Measurements from ENCODE around the gene SLC17A7.

SLC17A7 gene

GRCh38 chr19:49437231-49437630 lies 4.1 kb downstream of the SLC17A7 start:
- peaks cover 3% of the 10 kb centered on the region in 2 experiments for H3K4me1 ChIP-seq (ENCODE audit: control insufficient read depth in 1 of 2, insufficient read depth in 2 of 2, low read length in 2 of 2)
- H4K12ac ChIP-seq (ENCODE audit: low read depth, low read length) = no peak overlapping the region
- H2BK5ac ChIP-seq (ENCODE audit: low read depth, low read length, poor library complexity) = no peak overlapping the region
- no peak overlapping the region for H3K4ac ChIP-seq (ENCODE audit: low read depth, low read length)
- H4K91ac ChIP-seq (ENCODE audit: low read depth, low read length) = no peak overlapping the region
- no peak overlapping the region for H3K14ac ChIP-seq (ENCODE audit: low read length)
- H3K36me3 ChIP-seq (ENCODE audit: control insufficient read depth in 1 of 2, insufficient read depth in 2 of 2, low read length in 2 of 2) = no peaks in the 10 kb centered on the region
- H3K9me3 ChIP-seq (ENCODE audit: insufficient read depth, low read depth, low read length) = peaks cover 20% of the 10 kb centered on the region
- WGBS (ENCODE audit: extremely low coverage, insufficient coverage, insufficient read length) = no CpG with 5 or more reads among the region's 8 CpGs
- no peak overlapping the region for H3K4me3 ChIP-seq (ENCODE audit: low read depth, low read length)
- no peak overlapping the region for H2BK12ac ChIP-seq (ENCODE audit: low read length)
- no peak overlapping the region for H4K8ac ChIP-seq (ENCODE audit: low read depth, low read length)
- no peak overlapping the region for H3K18ac ChIP-seq (ENCODE audit: low read length)
- H2BK120ac ChIP-seq (ENCODE audit: insufficient read depth, low read length, poor library complexity) = no peak overlapping the region
- H3K79me1 ChIP-seq (ENCODE audit: low read length) = no peaks in the 10 kb centered on the region
- no peak for DNase-seq
- H3K27me3 ChIP-seq (ENCODE audit: insufficient read depth, low read length) = peaks cover 54% of the 10 kb centered on the region
- H2AFZ ChIP-seq (ENCODE audit: insufficient read depth, low read length, poor library complexity) = no peak overlapping the region
- no peak overlapping the region for H3K4me2 ChIP-seq (ENCODE audit: low read length)
- H3K27ac ChIP-seq (ENCODE audit: low read depth, low read length) = no peak overlapping the region
- H3K79me2 ChIP-seq (ENCODE audit: control insufficient read depth, insufficient read depth, low read length, poor library complexity) = no peaks in the 10 kb centered on the region
- no peak overlapping the region for H3K23ac ChIP-seq (ENCODE audit: low read length)
- H2AK5ac ChIP-seq (ENCODE audit: low read length) = no peak overlapping the region
- no peak overlapping the region for H3K9ac ChIP-seq (ENCODE audit: low read length)

GRCh38 chr19:49436381-49437017 lies 4.8 kb downstream of the SLC17A7 start:
- H3K14ac ChIP-seq (ENCODE audit: low read length) = no peak overlapping the region
- no peak overlapping the region for H3K18ac ChIP-seq (ENCODE audit: low read length)
- no peak overlapping the region for H3K23ac ChIP-seq (ENCODE audit: low read length)
- H4K12ac ChIP-seq (ENCODE audit: low read depth, low read length) = no peak overlapping the region
- WGBS (ENCODE audit: extremely low coverage, insufficient coverage, insufficient read length) = no CpG with 5 or more reads among the region's 42 CpGs
- no peak overlapping the region for H4K91ac ChIP-seq (ENCODE audit: low read depth, low read length)
- H3K9me3 ChIP-seq (ENCODE audit: insufficient read depth, low read depth, low read length) = peaks cover 24% of the 10 kb centered on the region
- no peak overlapping the region for H2AFZ ChIP-seq (ENCODE audit: insufficient read depth, low read length, poor library complexity)
- no peaks in the 10 kb centered on the region for H3K36me3 ChIP-seq (ENCODE audit: control insufficient read depth in 1 of 2, insufficient read depth in 2 of 2, low read length in 2 of 2)
- DNase-seq = no peak
- no peak overlapping the region for H2AK5ac ChIP-seq (ENCODE audit: low read length)
- no peak overlapping the region for H3K4me2 ChIP-seq (ENCODE audit: low read length)
- H3K79me2 ChIP-seq (ENCODE audit: control insufficient read depth, insufficient read depth, low read length, poor library complexity) = no peaks in the 10 kb centered on the region
- H3K27me3 ChIP-seq (ENCODE audit: insufficient read depth, low read length) = peaks cover 49% of the 10 kb centered on the region
- no peak overlapping the region for H3K9ac ChIP-seq (ENCODE audit: low read length)
- H3K4me1 ChIP-seq (ENCODE audit: control insufficient read depth in 1 of 2, insufficient read depth in 2 of 2, low read length in 2 of 2) = peaks cover 3% of the 10 kb centered on the region in 2 experiments
- no peak overlapping the region for H3K4me3 ChIP-seq (ENCODE audit: low read depth, low read length)
- H2BK12ac ChIP-seq (ENCODE audit: low read length) = no peak overlapping the region
- H4K8ac ChIP-seq (ENCODE audit: low read depth, low read length) = no peak overlapping the region
- H3K79me1 ChIP-seq (ENCODE audit: low read length) = no peaks in the 10 kb centered on the region
- H2BK5ac ChIP-seq (ENCODE audit: low read depth, low read length, poor library complexity) = no peak overlapping the region
- H3K27ac ChIP-seq (ENCODE audit: low read depth, low read length) = no peak overlapping the region
- H2BK120ac ChIP-seq (ENCODE audit: insufficient read depth, low read length, poor library complexity) = no peak overlapping the region
- no peak overlapping the region for H3K4ac ChIP-seq (ENCODE audit: low read depth, low read length)

GRCh38 chr19:49435670-49436069 lies 5.7 kb downstream of the SLC17A7 start:
- WGBS (ENCODE audit: extremely low coverage, insufficient coverage, insufficient read length) = no CpG with 5 or more reads among the region's 10 CpGs
- H4K8ac ChIP-seq (ENCODE audit: low read depth, low read length) = no peak overlapping the region

GRCh38 chr19:49434907-49435583 lies 6.3 kb downstream of the SLC17A7 start:
- peaks cover 23% of the 10 kb centered on the region for H3K9me3 ChIP-seq (ENCODE audit: insufficient read depth, low read depth, low read length)
- H4K8ac ChIP-seq (ENCODE audit: low read depth, low read length) = no peak overlapping the region
- H3K27ac ChIP-seq (ENCODE audit: low read depth, low read length) = no peak overlapping the region
- peaks cover 34% of the 10 kb centered on the region for H3K27me3 ChIP-seq (ENCODE audit: insufficient read depth, low read length)
- no peak overlapping the region for H2BK120ac ChIP-seq (ENCODE audit: insufficient read depth, low read length, poor library complexity)
- no peak overlapping the region for H2BK12ac ChIP-seq (ENCODE audit: low read length)
- no peaks in the 10 kb centered on the region for H3K79me1 ChIP-seq (ENCODE audit: low read length)
- H4K91ac ChIP-seq (ENCODE audit: low read depth, low read length) = no peak overlapping the region
- H2AK5ac ChIP-seq (ENCODE audit: low read length) = no peak overlapping the region
- H3K4me1 ChIP-seq (ENCODE audit: control insufficient read depth in 1 of 2, insufficient read depth in 2 of 2, low read length in 2 of 2) = peaks cover 3% of the 10 kb centered on the region in 2 experiments
- H2AFZ ChIP-seq (ENCODE audit: insufficient read depth, low read length, poor library complexity) = no peak overlapping the region
- H2BK5ac ChIP-seq (ENCODE audit: low read depth, low read length, poor library complexity) = no peak overlapping the region
- no peak overlapping the region for H3K9ac ChIP-seq (ENCODE audit: low read length)
- WGBS (ENCODE audit: extremely low coverage, insufficient coverage, insufficient read length) = no CpG with 5 or more reads among the region's 18 CpGs
- H3K4me3 ChIP-seq (ENCODE audit: low read depth, low read length) = peak overlapping the region; percentile 16
- no peak overlapping the region for H3K18ac ChIP-seq (ENCODE audit: low read length)
- no peak overlapping the region for H3K23ac ChIP-seq (ENCODE audit: low read length)
- no peak overlapping the region for H4K12ac ChIP-seq (ENCODE audit: low read depth, low read length)
- no peaks in the 10 kb centered on the region for H3K36me3 ChIP-seq (ENCODE audit: control insufficient read depth in 1 of 2, insufficient read depth in 2 of 2, low read length in 2 of 2)
- no peaks in the 10 kb centered on the region for H3K79me2 ChIP-seq (ENCODE audit: control insufficient read depth, insufficient read depth, low read length, poor library complexity)
- no peak overlapping the region for H3K4ac ChIP-seq (ENCODE audit: low read depth, low read length)
- DNase-seq = no peak
- H3K4me2 ChIP-seq (ENCODE audit: low read length) = no peak overlapping the region
- no peak overlapping the region for H3K14ac ChIP-seq (ENCODE audit: low read length)

More at GRCh38 chr19:49435670-49436069, 5.7 kb downstream of the SLC17A7 start:
- Histone ChIP-seq H3K27ac (ENCODE audit: low read depth, low read length) (no peak overlapping the region), H4K91ac (ENCODE audit: low read depth, low read length) (no peak overlapping the region), H3K36me3 (ENCODE audit: control insufficient read depth in 1 of 2, insufficient read depth in 2 of 2, low read length in 2 of 2) (no peaks in the 10 kb centered on the region), H4K12ac (ENCODE audit: low read depth, low read length) (no peak overlapping the region), H3K27me3 (ENCODE audit: insufficient read depth, low read length) (peaks cover 41% of the 10 kb centered on the region), H2BK5ac (ENCODE audit: low read depth, low read length, poor library complexity) (no peak overlapping the region), H3K4me1 (ENCODE audit: control insufficient read depth in 1 of 2, insufficient read depth in 2 of 2, low read length in 2 of 2) (peaks cover 3% of the 10 kb centered on the region in 2 experiments), H3K79me1 (ENCODE audit: low read length) (no peaks in the 10 kb centered on the region), H3K4me2 (ENCODE audit: low read length) (no peak overlapping the region), H2AFZ (ENCODE audit: insufficient read depth, low read length, poor library complexity) (no peak overlapping the region), H2BK120ac (ENCODE audit: insufficient read depth, low read length, poor library complexity) (no peak overlapping the region), H3K18ac (ENCODE audit: low read length) (no peak overlapping the region), H3K23ac (ENCODE audit: low read length) (no peak overlapping the region), H3K4me3 (ENCODE audit: low read depth, low read length) (peak overlapping the region; percentile 16), H3K79me2 (ENCODE audit: control insufficient read depth, insufficient read depth, low read length, poor library complexity) (no peaks in the 10 kb centered on the region), H2BK12ac (ENCODE audit: low read length) (no peak overlapping the region), H2AK5ac (ENCODE audit: low read length) (no peak overlapping the region), H3K9ac (ENCODE audit: low read length) (no peak overlapping the region), H3K14ac (ENCODE audit: low read length) (no peak overlapping the region), H3K4ac (ENCODE audit: low read depth, low read length) (no peak overlapping the region), H3K9me3 (ENCODE audit: insufficient read depth, low read depth, low read length) (peaks cover 25% of the 10 kb centered on the region)
- DNase-seq = no peak

Data from trophoblast cell (in vitro differentiated cells and primary cell).